Fibroblast of lung (primary cell): ENCODE data around the gene GPR32.
"Not testable (repeated sequence)": the region's sequence is repeated elsewhere in the genome, so short reads cannot be mapped to it uniquely, and the experiment has no call there.

Experiments used
- CTCF ChIP-seq, 2 donors: IDR thresholded peaks in 1 of 2; conservative IDR thresholded peaks in 1 of 2; 1 replicate in 1 of 2; 2 replicates in 1 of 2; pipeline ENCODE4 v1.5.1; 2011 to 2012; ENCODE audit warnings: low read length in 2 of 2, control low read depth in 1 of 2, inconsistent platforms in 1 of 2, low read depth in 1 of 2, mild to moderate bottlenecking in 1 of 2
- EZH2 ChIP-seq: IDR thresholded peaks from 2 replicates; pipeline ENCODE4 v1.5.1; 2012; ENCODE audit warnings: low read length, control low read depth, mild to moderate bottlenecking; ENCODE audit errors: missing control alignments

DNA sequence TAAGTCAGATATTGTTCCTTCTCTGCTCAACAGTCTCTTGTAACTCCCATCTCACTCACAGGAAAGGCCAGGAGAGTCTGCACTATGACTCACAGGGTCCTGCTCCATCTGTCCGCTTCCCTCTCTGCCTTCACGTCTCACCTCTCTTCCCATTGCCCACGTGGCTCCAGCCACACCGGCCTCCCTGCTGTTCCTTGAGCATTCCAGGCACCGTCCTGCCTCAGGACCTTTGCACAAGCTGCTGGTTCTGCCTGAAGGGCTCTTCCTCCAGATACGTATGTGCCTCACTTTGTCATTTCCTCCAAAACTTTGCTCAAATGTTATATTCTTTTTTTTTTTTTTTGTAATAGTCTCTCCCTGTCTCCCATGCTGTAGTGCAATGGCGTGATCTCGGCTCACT is 14.0 kb upstream of the GPR32 start:
- TF ChIP-seq CTCF (conservative IDR thresholded peaks at IDR 0.05 in 1 of 2, IDR thresholded peaks at IDR 0.05 in 1 of 2; ENCODE audit: low read depth in 1 of 2, low read length in 2 of 2); EZH2: not testable (repeated sequence)
